ENCODE data around the gene DIP2A. TPM values are rescaled to one million over a fixed set of nuclear protein-coding genes. Genes with fewer than 3 reads are reported as not detected.

The DIP2A gene
- total and polyA plus RNA-seq, 2 of the 8 experiments (the other 6 are each of a cell fraction or from before 2014, with no cell fraction given): 16.0 to 27.1 TPM

DNA sequence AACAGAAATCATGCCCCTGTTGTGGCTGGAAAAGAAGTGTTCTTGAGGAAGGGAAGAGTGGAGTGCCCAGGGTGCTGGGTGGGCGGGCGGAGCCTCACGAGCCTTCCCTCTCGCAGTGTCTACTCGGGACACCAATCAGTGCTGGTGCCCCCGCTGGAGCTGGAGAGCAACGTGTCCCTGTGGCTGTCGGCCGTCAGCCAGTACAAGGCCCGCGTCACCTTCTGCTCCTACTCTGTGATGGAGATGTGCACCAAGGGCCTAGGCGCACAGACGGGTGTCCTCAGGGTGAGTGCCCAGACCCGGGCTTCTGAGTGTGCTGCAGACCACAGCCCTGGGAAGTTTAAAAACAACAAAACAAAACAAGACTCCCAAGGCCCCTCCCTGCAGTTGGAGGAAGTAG, 98.8 kb downstream of the DIP2A start:
- 91% methylated on average over 12 of the region's 14 CpGs; no CpG with 5 or more reads in 1 of the 2 experiments for WGBS, 2 experiments (ENCODE audit: extremely low coverage in 1 of 2, insufficient coverage in 1 of 2, insufficient read length in 1 of 2, insufficient replicate concordance in 2 of 2, low coverage in 1 of 2, low lambda C conversion rate in 2 of 2, missing lambda C conversion rate in 1 of 2)
- H3K9ac ChIP-seq (replicated peaks in 1 of 4; ENCODE audit: extremely low read depth in 1 of 4, low read depth in 3 of 4, low read length in 3 of 4): no peak overlapping the region
- no peak overlapping the region for H3K4ac ChIP-seq (replicated peaks; ENCODE audit: insufficient read length, low read depth, low read length)
- H2AFZ ChIP-seq (ENCODE audit: low read length): no peak overlapping the region
- H3K4me3 ChIP-seq (ENCODE audit: extremely low read depth in 1 of 4, insufficient read depth in 2 of 4, low read depth in 3 of 4, low read length in 4 of 4): no peak overlapping the region
- H3K36me3 ChIP-seq (ENCODE audit: control insufficient read depth in 2 of 4, insufficient read depth in 4 of 4, low read length in 3 of 4): peaks cover 0 to 17% (median 10%) of the 10 kb centered on the region in 4 experiments; a peak in 5 of 8 replicates
- H2BK5ac ChIP-seq (ENCODE audit: low read depth, low read length): no peak overlapping the region
- no peak overlapping the region; the same call in 1 of the 2 replicates for H4K8ac ChIP-seq (ENCODE audit: extremely low read depth, insufficient read depth, low read length)
- H2AK5ac ChIP-seq (ENCODE audit: low read depth, low read length): no peak overlapping the region
- H4K20me1 ChIP-seq (replicated peaks in 1 of 2; ENCODE audit: control insufficient read depth in 1 of 2, insufficient read depth in 2 of 2, low read length in 2 of 2): peaks cover 0 to 2% of the 10 kb centered on the region in 2 experiments
- H3K9me3 ChIP-seq (ENCODE audit: insufficient read depth in 2 of 2, low read depth in 1 of 2, low read length in 1 of 2): no peaks in the 10 kb centered on the region
- H3K27me3 ChIP-seq (replicated peaks in 1 of 4; ENCODE audit: control insufficient read depth in 3 of 4, extremely low read depth in 1 of 4, insufficient read depth in 3 of 4, low read length in 3 of 4): no peaks in the 10 kb centered on the region
- ChIA-PET CTCF (ENCODE audit: partially characterized antibody) (no interaction called here), POLR2A (ENCODE audit: partially characterized antibody) (interaction anchor here (0.6 to 1.1 kb wide), 2 partner anchors 82 to 235 kb away, joined by 3 to 5 read pairs; no protein-coding TSS in a partner anchor)
- no peak for DNase-seq (ENCODE audit: low read depth in 1 of 2, low spot score in 2 of 2)
- H3K56ac ChIP-seq (replicated peaks; ENCODE audit: insufficient read length, low read depth, low read length): no peak overlapping the region
- no peaks in the 10 kb centered on the region for H3K23me2 ChIP-seq (ENCODE audit: low read depth, low read length)
- H3K27ac ChIP-seq (ENCODE audit: low read depth, low read length): no peak overlapping the region
- no peak overlapping the region for H3K4me2 ChIP-seq (ENCODE audit: insufficient read depth in 1 of 2, low read depth in 2 of 2, low read length in 2 of 2)
- H4K91ac ChIP-seq (replicated peaks; ENCODE audit: insufficient read length, low read length): no peak overlapping the region
- no peak overlapping the region for H2BK12ac ChIP-seq (ENCODE audit: low read depth, low read length)
- no peak overlapping the region for H3K23ac ChIP-seq (ENCODE audit: insufficient read length)
- no peaks in the 10 kb centered on the region for H3K79me1 ChIP-seq (ENCODE audit: low read depth, low read length)
- H2BK15ac ChIP-seq (ENCODE audit: low read length): no peak overlapping the region
- H2BK120ac ChIP-seq (replicated peaks; ENCODE audit: low read depth, low read length): no peak overlapping the region
- H3K14ac ChIP-seq (ENCODE audit: insufficient read length): no peak overlapping the region
- no peak overlapping the region for H4K5ac ChIP-seq (ENCODE audit: insufficient read length, low read depth, low read length)
- FAIRE-seq: no peak
- H3K79me2 ChIP-seq (ENCODE audit: control insufficient read depth in 1 of 2, insufficient read depth in 2 of 2, low read length in 2 of 2): no peaks in the 10 kb centered on the region
- no peak overlapping the region for H2BK20ac ChIP-seq (ENCODE audit: low read length)
- no peak overlapping the region for H3K18ac ChIP-seq (ENCODE audit: extremely low read depth, low read length)
- H3K4me1 ChIP-seq (replicated peaks in 1 of 4; ENCODE audit: control insufficient read depth in 3 of 4, insufficient read depth in 4 of 4, low read length in 3 of 4): no peaks in the 10 kb centered on the region
- TF ChIP-seq RAD21 (IDR thresholded peaks at IDR 0.05 in 1 of 2, conservative IDR thresholded peaks at IDR 0.05 in 1 of 2; ENCODE audit: low read depth in 2 of 2, low read length in 2 of 2): no peak
- TF ChIP-seq ASH2L (IDR thresholded peaks at IDR 0.05; ENCODE audit: low read length): no peak
- TF ChIP-seq, protein P1, sequence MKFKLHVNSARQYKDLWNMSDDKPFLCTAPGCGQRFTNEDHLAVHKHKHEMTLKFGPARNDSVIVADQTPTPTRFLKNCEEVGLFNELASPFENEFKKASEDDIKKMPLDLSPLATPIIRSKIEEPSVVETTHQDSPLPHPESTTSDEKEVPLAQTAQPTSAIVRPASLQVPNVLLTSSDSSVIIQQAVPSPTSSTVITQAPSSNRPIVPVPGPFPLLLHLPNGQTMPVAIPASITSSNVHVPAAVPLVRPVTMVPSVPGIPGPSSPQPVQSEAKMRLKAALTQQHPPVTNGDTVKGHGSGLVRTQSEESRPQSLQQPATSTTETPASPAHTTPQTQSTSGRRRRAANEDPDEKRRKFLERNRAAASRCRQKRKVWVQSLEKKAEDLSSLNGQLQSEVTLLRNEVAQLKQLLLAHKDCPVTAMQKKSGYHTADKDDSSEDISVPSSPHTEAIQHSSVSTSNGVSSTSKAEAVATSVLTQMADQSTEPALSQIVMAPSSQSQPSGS (IDR thresholded peaks at IDR 0.05; ENCODE audit: low read length): no peak
- TF ChIP-seq CHD1 (IDR thresholded peaks at IDR 0.05; ENCODE audit: low read depth, low read length): no peak
- TF ChIP-seq KDM4A (IDR thresholded peaks at IDR 0.05; ENCODE audit: low read depth, low read length, severe bottlenecking): no peak
- TF ChIP-seq CHD2 (IDR thresholded peaks at IDR 0.05; ENCODE audit: low read length): no peak
- no peak for TF ChIP-seq EP300 (IDR thresholded peaks at IDR 0.05; ENCODE audit: borderline replicate concordance in 1 of 2, low read depth in 2 of 2, low read length in 2 of 2)
- no peak for TF ChIP-seq CEBPB (IDR thresholded peaks at IDR 0.05; ENCODE audit: low read depth, low read length)
- no peak for TF ChIP-seq RNF2 (IDR thresholded peaks at IDR 0.05; ENCODE audit: borderline replicate concordance, low read depth, low read length, missing control alignments, poor library complexity, severe bottlenecking)
- TF ChIP-seq CBX8 (IDR thresholded peaks at IDR 0.05; ENCODE audit: borderline replicate concordance, low read depth, low read length): no peak
- no peak for TF ChIP-seq EZH2 (IDR thresholded peaks at IDR 0.05; ENCODE audit: low read depth, low read length, severe bottlenecking)
- no peak for TF ChIP-seq SP2 (IDR thresholded peaks at IDR 0.05; ENCODE audit: low read length)
